Activated naive CD4-positive, alpha-beta T cell (primary cell): ENCODE measurements around the gene SIRT5.

Experiments used
- DNase-seq, 4 experiments: peaks; one replicate each; lab custom pipeline; 2025; lab: John Stamatoyannopoulos, UW

The SIRT5 gene

GRCh38 chr6:13574571-13575376 is at the start of gene SIRT5:
Gene SIRT5, plus strand, starts transcription at chr6:13574601. Its CDS starts 9,510 bp downstream, at chr6:13584111.
- peak; percentile 49 to 61 (median 56) for DNase-seq

GRCh38 chr6:13524801-13525508 is 49.4 kb upstream of the SIRT5 start:
- no peak for DNase-seq

GRCh38 chr6:13526357-13526726 is 48.1 kb upstream of the SIRT5 start:
- no peak for DNase-seq

- DNase-seq = peak in 2 of 4 experiments; percentile 5 to 13
These were observed 47.4 kb upstream of the SIRT5 start for GRCh38 chr6:13526727-13527670.

DNA sequence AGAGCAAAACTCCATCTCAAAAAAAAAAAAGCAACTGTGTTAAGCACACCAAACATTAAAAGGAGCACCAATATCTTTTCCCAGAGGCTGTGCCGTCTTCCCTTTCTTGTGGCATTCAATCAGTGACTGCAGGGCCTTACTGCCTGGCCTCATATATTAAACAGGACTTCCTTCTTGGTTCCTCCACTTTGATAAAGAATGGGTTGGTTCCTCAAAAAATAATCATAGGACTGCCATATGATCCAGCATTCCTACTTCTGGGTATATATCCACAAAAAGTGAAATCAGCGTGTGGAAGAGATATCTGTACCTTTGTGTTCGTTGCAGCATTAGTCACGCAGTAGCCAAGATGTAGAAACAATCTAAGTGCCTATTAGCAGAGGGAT is 46.7 kb upstream of the SIRT5 start:
- DNase-seq = no peak

GRCh38 chr6:13528232-13528631 is 46.2 kb upstream of the SIRT5 start:
- no peak for DNase-seq

DNA sequence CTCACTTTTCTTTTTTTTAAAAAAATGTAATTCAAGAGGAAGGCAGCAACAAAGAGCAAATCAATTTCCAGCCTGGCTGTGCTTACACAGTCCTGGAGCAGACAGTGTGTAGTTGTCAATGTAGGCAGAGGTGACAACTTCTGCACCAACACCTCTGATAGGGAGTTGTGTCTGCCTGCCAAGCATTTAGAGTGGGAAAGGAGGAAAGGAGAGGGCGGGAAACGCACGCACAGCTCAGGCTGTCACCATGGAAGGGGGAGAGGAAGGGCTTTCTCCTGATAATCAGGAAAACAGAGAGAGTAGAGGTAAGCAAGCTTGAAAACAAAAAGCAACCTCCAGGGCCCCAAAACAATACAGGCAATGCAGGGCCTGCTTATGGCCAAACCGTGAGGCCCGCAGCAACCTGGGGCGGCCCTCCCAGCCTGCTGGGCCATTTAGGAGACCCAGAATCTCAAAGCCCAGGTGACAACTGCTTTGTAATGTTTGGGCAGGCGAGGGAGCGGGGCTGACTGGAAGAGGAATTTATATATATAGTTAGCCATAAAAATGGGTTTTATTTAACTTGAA is 45.5 kb upstream of the SIRT5 start:
- no peak for DNase-seq

DNA sequence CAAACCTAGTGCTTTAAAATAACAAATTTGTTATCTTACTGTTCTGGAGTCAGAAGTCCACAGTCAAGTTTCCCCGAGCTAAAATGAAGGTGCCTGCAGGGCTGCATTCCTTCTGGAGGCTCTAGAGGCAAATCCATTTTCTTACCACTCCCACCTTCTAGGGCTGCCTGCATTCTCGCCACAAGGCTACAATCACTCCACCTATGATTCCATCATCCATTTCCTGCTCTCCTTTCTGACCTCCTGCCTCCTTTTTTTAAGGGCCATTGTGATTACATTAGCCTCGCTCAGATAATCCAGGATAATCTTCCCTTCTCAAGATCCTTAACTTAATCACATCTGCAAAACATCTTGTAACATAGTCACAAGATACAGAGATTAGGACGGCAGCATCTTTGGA is 42.4 kb upstream of the SIRT5 start:
- DNase-seq = no peak

- DNase-seq = no peak
These were observed 39.9 kb upstream of the SIRT5 start for GRCh38 chr6:13534536-13534935.

- no peak for DNase-seq
These were observed 39.1 kb upstream of the SIRT5 start for GRCh38 chr6:13535306-13535705.

GRCh38 chr6:13536796-13537526 is 37.4 kb upstream of the SIRT5 start:
- DNase-seq = no peak

DNA sequence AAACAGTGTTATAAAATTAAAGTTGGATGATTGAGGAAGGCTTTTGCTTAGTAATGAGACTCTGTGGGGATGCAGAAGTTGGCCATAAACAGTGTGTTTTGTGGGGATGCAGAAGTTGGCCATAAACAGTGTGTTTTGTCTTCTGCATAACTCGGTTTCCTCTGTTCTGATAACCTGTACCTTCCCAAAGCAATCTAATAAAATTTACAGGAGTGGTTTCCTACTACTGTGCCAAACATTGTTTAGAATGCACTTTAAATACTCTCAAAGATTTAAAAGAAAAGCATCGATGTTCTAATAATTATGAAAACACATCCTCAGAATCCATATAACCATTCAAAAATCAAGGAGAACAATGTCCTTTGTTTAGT is 36.9 kb upstream of the SIRT5 start:
- no peak for DNase-seq

GRCh38 chr6:13538084-13538483 is 36.3 kb upstream of the SIRT5 start:
- no peak for DNase-seq

- no peak for DNase-seq
These were observed 35.8 kb upstream of the SIRT5 start for GRCh38 chr6:13538600-13538999.

DNA sequence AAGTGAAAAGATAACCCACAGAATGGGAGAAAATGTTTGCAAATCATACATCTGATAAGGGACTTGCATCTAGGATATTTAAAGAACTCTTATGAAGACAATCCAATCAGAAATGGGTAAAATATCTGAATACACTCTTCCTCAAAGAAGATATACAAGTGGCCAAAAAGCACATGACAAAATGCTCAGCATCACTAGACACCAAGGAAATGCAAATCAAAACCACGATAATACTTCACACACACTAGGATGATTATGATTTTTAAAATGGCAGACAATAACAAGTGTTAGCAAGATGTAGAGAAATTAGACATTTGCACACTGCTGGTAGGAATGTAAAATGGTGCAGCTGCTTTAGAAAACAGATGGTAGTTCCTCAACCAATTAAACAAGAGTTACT is 34.8 kb upstream of the SIRT5 start:
- DNase-seq = no peak

- DNase-seq = no peak
These were observed 32.9 kb upstream of the SIRT5 start for GRCh38 chr6:13541496-13541895.

DNA sequence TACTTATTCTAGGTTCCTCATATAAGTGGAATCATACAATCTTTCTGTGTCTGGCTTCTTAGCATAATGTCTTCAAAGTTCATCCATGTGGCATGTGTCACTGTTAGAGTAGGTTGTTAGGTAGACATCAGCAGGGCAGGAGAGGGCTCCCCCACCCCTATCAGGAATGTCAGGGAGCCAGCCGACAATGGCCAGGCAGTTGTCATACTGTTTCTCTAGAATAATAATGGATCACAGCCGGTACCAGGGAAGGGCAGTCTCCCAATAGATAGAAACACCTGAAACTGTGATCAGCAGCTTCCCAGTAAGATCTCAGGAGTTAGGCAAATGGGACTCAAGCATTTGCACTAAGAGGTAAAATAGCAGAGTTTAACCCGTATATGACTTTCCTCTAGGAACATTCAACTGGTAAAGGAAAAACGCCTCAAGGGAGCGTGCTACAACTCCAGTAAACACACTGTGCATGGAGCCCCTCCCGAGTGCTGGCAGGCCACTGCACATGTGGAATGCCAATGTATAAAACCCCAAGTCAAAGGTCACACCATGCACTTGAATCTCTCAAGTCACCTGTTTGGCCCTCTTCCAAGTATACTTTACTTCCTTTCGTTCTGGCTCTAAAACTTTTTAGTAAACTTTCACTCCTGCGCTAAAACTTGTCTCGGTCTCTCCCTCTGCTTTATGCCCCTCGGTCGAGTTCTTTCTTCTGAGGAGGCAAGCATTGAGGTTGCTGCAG is 29.8 kb upstream of the SIRT5 start:
- DNase-seq = no peak

- DNase-seq = no peak
These were observed 28.5 kb upstream of the SIRT5 start for GRCh38 chr6:13545885-13546284.

DNA sequence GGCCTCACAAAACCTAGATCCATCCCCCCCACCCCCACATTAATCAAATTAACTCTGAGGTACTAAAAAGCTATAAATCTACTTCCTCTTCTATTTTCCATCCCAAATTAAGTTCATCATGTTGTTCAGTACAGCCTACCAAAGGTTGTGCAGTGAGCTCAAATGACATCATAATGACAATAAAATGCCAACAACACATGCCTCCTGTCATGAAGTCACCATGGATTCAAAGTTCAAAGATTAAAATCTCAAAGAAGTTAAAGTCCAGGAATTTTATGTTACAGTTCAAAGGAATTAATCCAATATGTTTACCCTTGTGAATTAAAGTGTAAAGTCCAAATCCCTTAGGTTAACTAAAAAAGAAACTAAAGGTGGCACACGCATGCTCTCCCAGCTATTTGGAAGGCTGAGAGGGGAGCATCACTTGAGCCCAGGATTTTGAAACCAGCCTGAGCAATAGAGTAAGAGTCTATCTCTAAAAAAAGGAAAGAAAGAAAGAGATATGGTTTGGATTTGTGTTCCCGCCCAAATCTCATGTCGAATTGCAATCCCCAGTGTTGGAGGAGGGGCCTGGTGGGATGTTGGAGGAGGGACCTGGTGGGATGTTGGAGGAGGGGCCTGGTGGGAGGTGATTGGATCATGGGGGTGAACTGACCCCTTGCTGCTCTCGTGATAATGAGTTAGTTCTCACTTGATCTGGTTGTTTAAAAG is 25.7 kb upstream of the SIRT5 start:
- DNase-seq = no peak

DNA sequence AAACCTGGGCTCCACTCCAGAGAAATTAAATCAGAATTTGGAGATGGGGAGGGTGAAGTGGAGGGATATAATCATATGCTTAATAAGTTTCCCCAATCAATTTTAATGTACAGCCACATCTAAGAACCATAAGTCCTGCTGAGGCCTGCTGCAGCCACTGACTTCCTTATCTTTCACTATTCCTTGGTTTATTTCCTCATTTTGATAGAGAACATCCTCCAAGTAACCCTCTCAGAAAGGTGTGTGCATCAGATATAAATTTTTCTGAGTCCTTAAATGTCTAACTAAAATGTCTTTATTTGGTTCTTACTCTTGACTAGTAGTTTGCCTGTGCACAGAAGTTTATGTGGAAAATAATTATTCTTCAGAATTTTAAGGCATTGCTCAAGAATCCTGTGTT is 23.7 kb upstream of the SIRT5 start:
- DNase-seq = no peak
